DLD1 (cell line): ENCODE data around the gene COMMD1.

Source experiments
- in situ Hi-C: cut with HindIII; loops from 2 replicates; pipeline ENCODE4 v1.10.0; 2017; ENCODE audit warnings: low sequenced_read_pairs

COMMD1 gene

DNA sequence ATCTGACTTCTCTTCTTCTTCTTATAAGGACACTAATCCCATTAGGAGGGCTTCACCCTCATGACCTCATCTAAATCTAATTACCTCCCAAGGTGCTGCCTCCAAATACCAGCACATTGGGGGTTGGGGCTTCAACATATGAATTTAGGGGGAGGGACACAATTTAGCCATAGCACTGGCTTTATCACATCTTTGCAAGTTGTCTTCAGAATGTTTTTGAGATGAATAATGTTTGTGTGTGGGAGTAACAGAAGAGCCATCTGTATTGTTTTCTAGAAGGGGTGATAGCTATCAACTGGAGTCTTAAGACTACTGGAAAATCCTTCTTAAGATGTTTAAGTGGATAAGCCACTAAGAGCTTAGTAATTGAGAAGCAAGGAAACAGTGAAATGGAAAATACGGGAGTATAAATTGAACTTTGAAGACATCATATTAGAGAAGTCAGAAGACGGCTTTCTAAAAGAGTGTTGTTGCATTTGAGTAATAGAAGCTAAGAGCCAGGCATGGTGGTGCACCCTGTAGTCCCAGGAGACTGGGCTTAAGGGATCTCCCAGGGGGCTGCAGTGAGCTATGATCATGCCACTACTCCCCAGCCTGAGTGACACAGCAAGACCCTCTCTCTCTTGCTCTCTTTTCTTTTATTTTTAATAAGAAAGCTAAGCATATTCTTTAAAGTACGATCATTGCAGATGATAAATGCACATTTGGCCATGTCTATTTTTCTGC is 257.8 kb downstream of the COMMD1 start:
- in situ Hi-C loops: no loop called here

GRCh38 chr2:62163834-62164233 is 258.4 kb downstream of the COMMD1 start:
- in situ Hi-C loops: no loop called here

DNA sequence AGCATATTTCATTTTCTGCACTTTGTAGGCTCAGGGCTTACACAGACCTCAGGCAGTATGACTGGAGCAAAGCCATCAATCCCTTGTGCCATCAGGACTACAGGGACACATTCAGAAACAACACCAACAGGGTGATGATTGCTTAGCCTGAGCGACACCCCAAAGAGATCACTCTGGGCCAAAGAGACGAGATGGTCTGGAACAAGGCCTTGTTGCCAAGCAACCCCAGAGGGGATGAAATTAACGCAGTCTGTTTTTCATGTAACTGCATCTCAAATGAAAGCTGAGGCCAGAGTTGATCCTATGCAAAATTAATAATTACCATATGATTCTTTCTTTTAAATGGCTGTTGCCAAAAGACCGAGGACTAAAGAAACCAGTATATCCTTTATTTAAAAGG is 270.3 kb downstream of the COMMD1 start:
- in situ Hi-C loops: no loop called here

DNA sequence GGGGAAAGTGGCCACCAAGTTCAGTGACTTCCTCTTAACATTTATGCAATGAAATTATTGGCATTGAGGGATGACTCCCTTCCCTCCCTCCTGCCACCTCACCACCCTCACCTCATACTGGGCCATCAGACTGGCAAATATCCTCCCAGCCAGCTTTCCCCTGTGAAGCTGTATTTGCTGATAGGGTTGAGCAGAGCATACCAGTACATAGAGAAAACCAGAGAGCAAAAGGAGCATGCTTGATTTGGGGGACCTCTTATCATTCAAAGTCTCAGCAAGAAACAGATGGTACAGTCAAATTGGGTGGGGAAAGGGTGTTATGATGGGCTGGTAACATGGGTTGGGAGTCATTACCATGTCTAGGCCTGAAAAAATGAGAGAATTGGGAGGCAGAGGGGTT is 271.3 kb downstream of the COMMD1 start:
- in situ Hi-C loops: no loop called here

DNA sequence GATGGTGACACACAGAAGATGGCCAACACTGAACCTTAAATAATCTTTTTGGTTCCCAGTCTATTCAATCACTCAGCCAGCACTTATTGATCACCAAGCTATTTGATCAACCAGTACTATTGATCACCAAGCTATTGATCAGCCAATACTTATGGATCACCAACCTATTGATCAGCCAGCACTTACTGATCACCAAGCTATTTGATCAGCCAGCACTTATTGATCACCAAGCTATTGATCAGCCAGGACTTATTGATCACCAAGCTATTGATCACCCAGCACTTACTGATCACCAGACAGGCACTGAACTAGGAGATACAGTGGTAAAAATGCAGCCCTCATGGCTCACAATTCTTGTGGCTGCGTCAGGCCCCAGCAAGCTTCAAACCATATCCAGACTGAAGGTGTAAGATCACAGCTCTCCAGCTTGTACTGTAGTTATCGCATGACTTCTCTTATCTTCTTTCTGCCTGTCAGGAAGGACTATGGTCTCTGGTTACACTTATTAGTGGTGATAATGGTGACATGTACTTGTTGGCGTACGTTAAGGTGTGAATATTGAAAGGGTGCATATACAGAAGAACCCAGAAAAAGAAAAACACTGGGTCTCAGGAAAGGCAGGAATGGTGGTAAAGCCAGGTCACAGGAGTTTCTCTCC is 272.0 kb downstream of the COMMD1 start:
- in situ Hi-C loops: no loop called here

DNA sequence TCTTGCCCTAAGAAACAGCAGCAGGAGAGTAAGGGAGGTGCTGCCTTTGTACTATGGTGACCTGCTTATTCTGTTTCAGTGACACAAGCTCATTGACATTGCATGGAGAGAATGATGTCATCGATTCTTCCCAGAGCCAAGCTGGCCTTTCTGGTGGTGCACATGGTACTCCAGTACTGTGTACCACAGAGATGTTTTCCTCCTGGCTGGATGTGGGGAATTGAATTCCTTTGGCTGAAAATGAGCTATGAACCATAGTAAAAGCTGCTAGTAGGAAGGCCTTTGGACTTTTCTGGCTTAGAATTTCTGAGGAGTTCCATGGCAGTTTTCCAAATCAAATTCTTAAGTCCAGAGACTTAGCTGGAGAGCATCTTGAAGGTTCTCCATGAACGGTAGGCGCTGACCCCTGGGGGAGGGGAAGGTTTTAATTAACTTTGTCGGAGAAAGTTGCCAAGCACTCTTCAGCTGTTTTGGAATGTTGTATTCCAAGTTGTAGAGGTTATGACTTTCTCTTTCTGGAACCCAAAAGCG is 273.3 kb downstream of the COMMD1 start:
- in situ Hi-C loops: no loop called here

GRCh38 chr2:62180975-62181374 is 275.5 kb downstream of the COMMD1 start:
- in situ Hi-C loops: no loop called here

DNA sequence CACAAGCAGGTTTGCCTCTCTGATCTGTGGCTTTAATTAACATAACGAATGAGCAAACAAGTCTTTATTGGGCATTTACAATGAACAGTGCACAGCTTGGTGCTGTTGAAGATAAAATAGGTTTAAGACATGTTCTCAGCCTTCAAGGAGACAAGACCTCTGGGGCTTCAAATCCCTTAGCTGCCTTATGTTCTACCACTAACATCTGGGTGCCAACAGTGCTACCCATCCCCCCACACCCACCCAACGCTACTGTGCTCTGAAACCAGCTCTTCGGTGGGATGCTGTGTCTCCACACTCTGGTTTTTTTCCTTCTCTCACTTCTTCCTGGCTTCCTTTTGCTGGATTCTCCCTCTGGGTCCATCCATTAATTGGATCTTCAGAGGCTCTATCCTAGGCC is 276.4 kb downstream of the COMMD1 start:
- in situ Hi-C loops: no loop called here

DNA sequence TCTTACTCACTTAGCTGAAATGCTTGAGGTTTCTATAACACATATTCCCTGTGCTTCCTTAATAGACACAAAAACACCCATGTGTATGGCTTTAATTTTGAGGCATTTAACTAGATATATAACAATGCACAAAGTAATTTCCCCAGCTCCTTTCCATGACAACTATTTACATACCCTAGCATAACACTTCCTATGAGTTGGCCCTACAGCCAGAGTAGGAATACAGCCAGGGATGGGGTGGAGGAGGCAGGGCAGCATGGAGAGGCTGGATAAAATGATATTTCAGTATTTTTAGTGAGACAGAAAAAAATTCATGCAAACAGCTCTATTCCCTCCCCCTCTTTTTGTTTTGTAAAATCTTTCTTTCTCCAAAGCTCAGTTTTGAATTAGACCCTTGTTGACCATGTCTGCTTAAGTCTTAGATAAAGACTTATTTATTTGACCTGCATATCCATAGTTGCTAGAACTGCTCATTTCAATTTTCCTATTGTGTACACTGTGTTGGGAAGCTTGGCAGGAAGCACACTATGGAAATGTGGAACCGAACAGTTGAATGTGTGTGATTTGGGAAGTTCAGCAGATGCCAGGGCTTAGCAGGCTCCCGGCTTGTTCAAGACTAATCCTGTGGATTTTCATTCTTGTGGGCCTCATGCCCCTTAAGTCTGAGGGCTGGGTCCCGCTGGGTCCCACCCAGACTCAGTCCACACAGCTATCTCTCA is 279.2 kb downstream of the COMMD1 start:
- in situ Hi-C loops: no loop called here
